VCaP (cell line): ENCODE measurements around the gene ADK.
A peak's percentile ranks its signal among the peaks of the same experiment; 100 is the strongest.

ENCODE experiments used
- H3K27ac ChIP-seq: fragments of 450-650 bp; 2 replicates; pipeline ENCODE4 v1.5.1; 2017
- CTCF ChIP-seq: fragments of 450-650 bp; conservative IDR thresholded peaks from 2 replicates; pipeline ENCODE4 v1.5.1; 2017; ENCODE audit warnings: mild to moderate bottlenecking, moderate library complexity

Gene ADK

GRCh38 chr10:74227697-74228424, 76.8 kb downstream of the ADK start:
- no peak overlapping the region for H3K27ac ChIP-seq
- no peak for TF ChIP-seq CTCF

- no peak overlapping the region for H3K27ac ChIP-seq
- no peak for TF ChIP-seq CTCF
Observed at GRCh38 chr10:74231375-74231774, 80.4 kb downstream of the ADK start.

GRCh38 chr10:74233281-74233680, 82.3 kb downstream of the ADK start:
- H3K27ac ChIP-seq = no peak overlapping the region

GRCh38 chr10:74234569-74234968, 83.5 kb downstream of the ADK start:
- TF ChIP-seq CTCF = peak; percentile 71
- H3K27ac ChIP-seq = no peak overlapping the region

More at GRCh38 chr10:74233281-74233680, 82.3 kb downstream of the ADK start:
- no peak for TF ChIP-seq CTCF

GRCh38 chr10:74238031-74238431, 87.0 kb downstream of the ADK start:
- TF ChIP-seq CTCF = no peak
- H3K27ac ChIP-seq = peak overlapping the region; percentile 39

GRCh38 chr10:74238516-74238915, 87.5 kb downstream of the ADK start:
- no peak for TF ChIP-seq CTCF
- H3K27ac ChIP-seq = peak overlapping the region; percentile 39

- no peak for TF ChIP-seq CTCF
Observed at GRCh38 chr10:74243067-74243466, 92.0 kb downstream of the ADK start.

More at GRCh38 chr10:74243067-74243466, 92.0 kb downstream of the ADK start:
- no peak overlapping the region for H3K27ac ChIP-seq
